HEK293 (cell line): Measurements from ENCODE around the gene CASP7.

Experiments
- MYNN ChIP-seq: fragments of 450-650 bp; formaldehyde crosslinking; IDR thresholded peaks from 2 replicates; pipeline ENCODE4 v1.5.1; 2016; ENCODE audit warnings: missing biosample characterization, missing genetic modification characterization, borderline replicate concordance
- ZBTB1 ChIP-seq: fragments of 450-650 bp; formaldehyde crosslinking; IDR thresholded peaks from 2 replicates; pipeline ENCODE4 v1.5.1; 2016; ENCODE audit warnings: missing biosample characterization, missing genetic modification characterization
- ZNF324 ChIP-seq: fragments of 450-650 bp; formaldehyde crosslinking; IDR thresholded peaks from 2 replicates; pipeline ENCODE4 v1.5.1; 2016; ENCODE audit warnings: missing biosample characterization, missing genetic modification characterization
- ZNF555 ChIP-seq: fragments of 450-650 bp; formaldehyde crosslinking; conservative IDR thresholded peaks from 2 replicates; pipeline ENCODE4 v1.5.1; 2017; ENCODE audit warnings: missing biosample characterization, mild to moderate bottlenecking, missing genetic modification characterization, inconsistent platforms
- TF ChIP-seq, protein P1 (sequence below): fragments of 450-650 bp; formaldehyde crosslinking; IDR thresholded peaks from 2 replicates; pipeline ENCODE4 v1.5.1; 2016; ENCODE audit warnings: missing biosample characterization, missing genetic modification characterization
- TF ChIP-seq, protein P2 (sequence below): fragments of 450-650 bp; formaldehyde crosslinking; IDR thresholded peaks from 2 replicates; pipeline ENCODE4 v1.5.1; 2016; ENCODE audit warnings: missing biosample characterization, missing genetic modification characterization
- TF ChIP-seq, protein P3 (sequence below): fragments of 450-650 bp; formaldehyde crosslinking; conservative IDR thresholded peaks from 2 replicates; pipeline ENCODE4 v1.5.1; 2016; ENCODE audit warnings: low read depth, missing biosample characterization, missing genetic modification characterization
- TF ChIP-seq, protein P4 (sequence below): fragments of 450-650 bp; formaldehyde crosslinking; IDR thresholded peaks from 2 replicates; pipeline ENCODE4 v1.5.1; 2016; ENCODE audit warnings: missing biosample characterization, missing genetic modification characterization
- TF ChIP-seq, protein P5 (sequence below): fragments of 450-650 bp; formaldehyde crosslinking; IDR thresholded peaks from 2 replicates; pipeline ENCODE4 v1.5.1; 2016; ENCODE audit warnings: missing biosample characterization, missing genetic modification characterization, low read depth

DNA sequence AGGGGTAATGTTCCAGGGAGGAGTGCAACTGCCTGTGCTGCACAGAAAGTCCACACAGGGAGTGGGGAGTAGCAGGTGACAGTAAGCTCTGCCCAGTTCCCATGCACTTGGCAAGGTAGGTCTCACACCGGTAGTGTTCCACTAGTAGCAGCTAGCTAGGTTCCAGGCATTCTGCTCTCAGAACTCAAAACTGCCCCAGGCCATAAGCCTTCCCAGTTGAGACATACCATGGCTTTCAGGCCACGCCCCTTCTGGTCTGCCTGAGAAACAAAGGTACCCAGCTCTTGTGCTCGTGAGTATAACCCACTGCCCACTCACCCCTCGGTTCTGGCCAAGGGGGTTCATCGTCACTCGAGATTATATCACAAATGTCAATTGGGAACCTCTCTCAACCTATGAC lies 12.6 kb downstream of the CASP7 start:
- TF ChIP-seq, protein P1, sequence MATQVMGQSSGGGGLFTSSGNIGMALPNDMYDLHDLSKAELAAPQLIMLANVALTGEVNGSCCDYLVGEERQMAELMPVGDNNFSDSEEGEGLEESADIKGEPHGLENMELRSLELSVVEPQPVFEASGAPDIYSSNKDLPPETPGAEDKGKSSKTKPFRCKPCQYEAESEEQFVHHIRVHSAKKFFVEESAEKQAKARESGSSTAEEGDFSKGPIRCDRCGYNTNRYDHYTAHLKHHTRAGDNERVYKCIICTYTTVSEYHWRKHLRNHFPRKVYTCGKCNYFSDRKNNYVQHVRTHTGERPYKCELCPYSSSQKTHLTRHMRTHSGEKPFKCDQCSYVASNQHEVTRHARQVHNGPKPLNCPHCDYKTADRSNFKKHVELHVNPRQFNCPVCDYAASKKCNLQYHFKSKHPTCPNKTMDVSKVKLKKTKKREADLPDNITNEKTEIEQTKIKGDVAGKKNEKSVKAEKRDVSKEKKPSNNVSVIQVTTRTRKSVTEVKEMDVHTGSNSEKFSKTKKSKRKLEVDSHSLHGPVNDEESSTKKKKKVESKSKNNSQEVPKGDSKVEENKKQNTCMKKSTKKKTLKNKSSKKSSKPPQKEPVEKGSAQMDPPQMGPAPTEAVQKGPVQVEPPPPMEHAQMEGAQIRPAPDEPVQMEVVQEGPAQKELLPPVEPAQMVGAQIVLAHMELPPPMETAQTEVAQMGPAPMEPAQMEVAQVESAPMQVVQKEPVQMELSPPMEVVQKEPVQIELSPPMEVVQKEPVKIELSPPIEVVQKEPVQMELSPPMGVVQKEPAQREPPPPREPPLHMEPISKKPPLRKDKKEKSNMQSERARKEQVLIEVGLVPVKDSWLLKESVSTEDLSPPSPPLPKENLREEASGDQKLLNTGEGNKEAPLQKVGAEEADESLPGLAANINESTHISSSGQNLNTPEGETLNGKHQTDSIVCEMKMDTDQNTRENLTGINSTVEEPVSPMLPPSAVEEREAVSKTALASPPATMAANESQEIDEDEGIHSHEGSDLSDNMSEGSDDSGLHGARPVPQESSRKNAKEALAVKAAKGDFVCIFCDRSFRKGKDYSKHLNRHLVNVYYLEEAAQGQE (tag by site-specific recombination), result no peak
- TF ChIP-seq, protein P2, sequence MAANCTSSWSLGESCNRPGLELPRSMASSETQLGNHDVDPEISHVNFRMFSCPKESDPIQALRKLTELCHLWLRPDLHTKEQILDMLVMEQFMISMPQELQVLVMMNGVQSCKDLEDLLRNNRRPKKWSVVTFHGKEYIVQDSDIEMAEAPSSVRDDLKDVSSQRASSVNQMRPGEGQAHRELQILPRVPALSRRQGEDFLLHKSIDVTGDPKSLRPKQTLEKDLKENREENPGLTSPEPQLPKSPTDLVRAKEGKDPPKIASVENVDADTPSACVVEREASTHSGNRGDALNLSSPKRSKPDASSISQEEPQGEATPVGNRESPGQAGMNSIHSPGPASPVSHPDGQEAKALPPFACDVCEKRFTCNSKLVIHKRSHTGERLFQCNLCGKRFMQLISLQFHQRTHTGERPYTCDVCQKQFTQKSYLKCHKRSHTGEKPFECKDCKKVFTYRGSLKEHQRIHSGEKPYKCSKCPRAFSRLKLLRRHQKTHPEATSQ (tag by site-specific recombination), result no peak
- TF ChIP-seq, protein P3, sequence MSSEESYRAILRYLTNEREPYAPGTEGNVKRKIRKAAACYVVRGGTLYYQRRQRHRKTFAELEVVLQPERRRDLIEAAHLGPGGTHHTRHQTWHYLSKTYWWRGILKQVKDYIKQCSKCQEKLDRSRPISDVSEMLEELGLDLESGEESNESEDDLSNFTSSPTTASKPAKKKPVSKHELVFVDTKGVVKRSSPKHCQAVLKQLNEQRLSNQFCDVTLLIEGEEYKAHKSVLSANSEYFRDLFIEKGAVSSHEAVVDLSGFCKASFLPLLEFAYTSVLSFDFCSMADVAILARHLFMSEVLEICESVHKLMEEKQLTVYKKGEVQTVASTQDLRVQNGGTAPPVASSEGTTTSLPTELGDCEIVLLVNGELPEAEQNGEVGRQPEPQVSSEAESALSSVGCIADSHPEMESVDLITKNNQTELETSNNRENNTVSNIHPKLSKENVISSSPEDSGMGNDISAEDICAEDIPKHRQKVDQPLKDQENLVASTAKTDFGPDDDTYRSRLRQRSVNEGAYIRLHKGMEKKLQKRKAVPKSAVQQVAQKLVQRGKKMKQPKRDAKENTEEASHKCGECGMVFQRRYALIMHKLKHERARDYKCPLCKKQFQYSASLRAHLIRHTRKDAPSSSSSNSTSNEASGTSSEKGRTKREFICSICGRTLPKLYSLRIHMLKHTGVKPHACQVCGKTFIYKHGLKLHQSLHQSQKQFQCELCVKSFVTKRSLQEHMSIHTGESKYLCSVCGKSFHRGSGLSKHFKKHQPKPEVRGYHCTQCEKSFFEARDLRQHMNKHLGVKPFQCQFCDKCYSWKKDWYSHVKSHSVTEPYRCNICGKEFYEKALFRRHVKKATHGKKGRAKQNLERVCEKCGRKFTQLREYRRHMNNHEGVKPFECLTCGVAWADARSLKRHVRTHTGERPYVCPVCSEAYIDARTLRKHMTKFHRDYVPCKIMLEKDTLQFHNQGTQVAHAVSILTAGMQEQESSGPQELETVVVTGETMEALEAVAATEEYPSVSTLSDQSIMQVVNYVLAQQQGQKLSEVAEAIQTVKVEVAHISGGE (tag by site-specific recombination), result no peak
- TF ChIP-seq, protein P4, sequence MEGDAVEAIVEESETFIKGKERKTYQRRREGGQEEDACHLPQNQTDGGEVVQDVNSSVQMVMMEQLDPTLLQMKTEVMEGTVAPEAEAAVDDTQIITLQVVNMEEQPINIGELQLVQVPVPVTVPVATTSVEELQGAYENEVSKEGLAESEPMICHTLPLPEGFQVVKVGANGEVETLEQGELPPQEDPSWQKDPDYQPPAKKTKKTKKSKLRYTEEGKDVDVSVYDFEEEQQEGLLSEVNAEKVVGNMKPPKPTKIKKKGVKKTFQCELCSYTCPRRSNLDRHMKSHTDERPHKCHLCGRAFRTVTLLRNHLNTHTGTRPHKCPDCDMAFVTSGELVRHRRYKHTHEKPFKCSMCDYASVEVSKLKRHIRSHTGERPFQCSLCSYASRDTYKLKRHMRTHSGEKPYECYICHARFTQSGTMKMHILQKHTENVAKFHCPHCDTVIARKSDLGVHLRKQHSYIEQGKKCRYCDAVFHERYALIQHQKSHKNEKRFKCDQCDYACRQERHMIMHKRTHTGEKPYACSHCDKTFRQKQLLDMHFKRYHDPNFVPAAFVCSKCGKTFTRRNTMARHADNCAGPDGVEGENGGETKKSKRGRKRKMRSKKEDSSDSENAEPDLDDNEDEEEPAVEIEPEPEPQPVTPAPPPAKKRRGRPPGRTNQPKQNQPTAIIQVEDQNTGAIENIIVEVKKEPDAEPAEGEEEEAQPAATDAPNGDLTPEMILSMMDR (tag by site-specific recombination), result no peak
- TF ChIP-seq ZNF555 (tag by site-specific recombination) (no peak), ZBTB1 (tag by site-specific recombination) (no peak), MYNN (tag by site-specific recombination) (no peak), ZNF324 (tag by site-specific recombination) (no peak)
- TF ChIP-seq, protein P5, sequence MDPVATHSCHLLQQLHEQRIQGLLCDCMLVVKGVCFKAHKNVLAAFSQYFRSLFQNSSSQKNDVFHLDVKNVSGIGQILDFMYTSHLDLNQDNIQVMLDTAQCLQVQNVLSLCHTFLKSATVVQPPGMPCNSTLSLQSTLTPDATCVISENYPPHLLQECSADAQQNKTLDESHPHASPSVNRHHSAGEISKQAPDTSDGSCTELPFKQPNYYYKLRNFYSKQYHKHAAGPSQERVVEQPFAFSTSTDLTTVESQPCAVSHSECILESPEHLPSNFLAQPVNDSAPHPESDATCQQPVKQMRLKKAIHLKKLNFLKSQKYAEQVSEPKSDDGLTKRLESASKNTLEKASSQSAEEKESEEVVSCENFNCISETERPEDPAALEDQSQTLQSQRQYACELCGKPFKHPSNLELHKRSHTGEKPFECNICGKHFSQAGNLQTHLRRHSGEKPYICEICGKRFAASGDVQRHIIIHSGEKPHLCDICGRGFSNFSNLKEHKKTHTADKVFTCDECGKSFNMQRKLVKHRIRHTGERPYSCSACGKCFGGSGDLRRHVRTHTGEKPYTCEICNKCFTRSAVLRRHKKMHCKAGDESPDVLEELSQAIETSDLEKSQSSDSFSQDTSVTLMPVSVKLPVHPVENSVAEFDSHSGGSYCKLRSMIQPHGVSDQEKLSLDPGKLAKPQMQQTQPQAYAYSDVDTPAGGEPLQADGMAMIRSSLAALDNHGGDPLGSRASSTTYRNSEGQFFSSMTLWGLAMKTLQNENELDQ, result no peak
